GM12878 (cell line): ENCODE measurements around the gene LAMB4.
"Not testable (repeated sequence)": the region's sequence is repeated elsewhere in the genome, so short reads cannot be mapped to it uniquely, and the experiment has no call there.

Experiments
- EZH2 ChIP-seq: IDR thresholded peaks from 2 replicates; pipeline ENCODE4 v1.6.1; 2012; ENCODE audit warnings: low read depth, mild to moderate bottlenecking, control low read depth, inconsistent platforms, low read length, borderline replicate concordance; ENCODE audit not compliant: control insufficient read depth
- JUND ChIP-seq: IDR thresholded peaks from 2 replicates; pipeline ENCODE4 v1.6.1; 2012; ENCODE audit warnings: low read depth, mild to moderate bottlenecking, low read length, improper control_type of control experiment, moderate library complexity
- POLR2AphosphoS5 ChIP-seq: IDR thresholded peaks from 2 replicates; pipeline ENCODE4 v1.6.1; 2011; ENCODE audit warnings: mild to moderate bottlenecking, low read length, inconsistent platforms
- RAD21 ChIP-seq: IDR thresholded peaks from 2 replicates; pipeline ENCODE4 v1.6.1; 2011; ENCODE audit warnings: mild to moderate bottlenecking, low read depth, low read length, moderate library complexity; ENCODE audit not compliant: insufficient read depth
- RCOR1 ChIP-seq: conservative IDR thresholded peaks from 2 replicates; pipeline ENCODE4 v1.6.1; 2012; ENCODE audit warnings: low read depth, low read length, improper control_type of control experiment
- RFX5 ChIP-seq: IDR thresholded peaks from 2 replicates; pipeline ENCODE4 v1.6.1; 2011; ENCODE audit warnings: low read depth, low read length, improper control_type of control experiment
- ZBTB4 ChIP-seq: fragments of 450-650 bp; formaldehyde crosslinking; IDR thresholded peaks from 2 replicates; pipeline ENCODE4 v1.4.0; 2022; ENCODE audit warnings: mild to moderate bottlenecking, moderate library complexity
- TF ChIP-seq, protein P1 (sequence below): IDR thresholded peaks from 2 replicates; pipeline ENCODE4 v1.6.1; 2012; ENCODE audit warnings: low read depth, low read length, improper control_type of control experiment
- TF ChIP-seq, protein P2 (sequence below), 3 experiments: IDR thresholded peaks in 2 of 3; conservative IDR thresholded peaks in 1 of 3; 2 replicates each; pipeline ENCODE4 v1.5.1; 2011; ENCODE audit warnings: low read depth in 3 of 3, low read length in 3 of 3, mild to moderate bottlenecking in 3 of 3, control low read depth in 2 of 3, moderate library complexity in 2 of 3, inconsistent platforms in 1 of 3, mixed read lengths in 1 of 3; ENCODE audit not compliant: control insufficient read depth in 2 of 3, insufficient read depth in 1 of 3; ENCODE audit errors: extremely low read depth in 1 of 3
- TF ChIP-seq, protein P3 (sequence below): fragments of 450-650 bp; IDR thresholded peaks from 2 replicates; pipeline ENCODE4 v1.6.1; 2017; ENCODE audit warnings: mild to moderate bottlenecking, low read depth, inconsistent platforms; ENCODE audit not compliant: poor library complexity, severe bottlenecking
- TF ChIP-seq, protein P4 (sequence below): fragments of 450-650 bp; IDR thresholded peaks from 2 replicates; pipeline ENCODE4 v1.6.1; 2017; ENCODE audit warnings: mild to moderate bottlenecking, moderate library complexity

DNA sequence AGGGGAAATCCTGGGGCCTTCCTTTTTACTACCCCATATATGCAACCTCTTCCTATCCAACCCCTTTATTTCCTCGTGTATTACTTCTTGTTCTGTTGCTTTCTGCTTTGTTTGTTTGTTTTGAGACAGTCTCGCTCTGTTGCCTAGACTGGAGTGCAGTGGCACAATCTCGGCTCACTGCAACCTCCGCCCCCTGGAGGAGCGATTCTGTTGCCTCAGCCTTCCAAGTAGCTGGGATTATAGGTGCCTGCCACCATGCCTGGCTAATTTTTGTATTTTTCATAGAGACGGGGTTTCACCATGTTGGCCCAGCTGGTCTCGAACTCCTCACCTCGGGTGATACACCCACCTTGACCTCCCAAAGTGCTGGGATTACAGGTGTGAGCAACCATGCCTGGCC lies 96.9 kb downstream of the LAMB4 start:
- TF ChIP-seq RCOR1; EZH2; JUND; POLR2AphosphoS5; RAD21; RFX5; ZBTB4 (CRISPR knock-in tag): not testable (repeated sequence)
- TF ChIP-seq, protein P1, sequence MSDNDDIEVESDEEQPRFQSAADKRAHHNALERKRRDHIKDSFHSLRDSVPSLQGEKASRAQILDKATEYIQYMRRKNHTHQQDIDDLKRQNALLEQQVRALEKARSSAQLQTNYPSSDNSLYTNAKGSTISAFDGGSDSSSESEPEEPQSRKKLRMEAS = not testable (repeated sequence)
- TF ChIP-seq, protein P2, sequence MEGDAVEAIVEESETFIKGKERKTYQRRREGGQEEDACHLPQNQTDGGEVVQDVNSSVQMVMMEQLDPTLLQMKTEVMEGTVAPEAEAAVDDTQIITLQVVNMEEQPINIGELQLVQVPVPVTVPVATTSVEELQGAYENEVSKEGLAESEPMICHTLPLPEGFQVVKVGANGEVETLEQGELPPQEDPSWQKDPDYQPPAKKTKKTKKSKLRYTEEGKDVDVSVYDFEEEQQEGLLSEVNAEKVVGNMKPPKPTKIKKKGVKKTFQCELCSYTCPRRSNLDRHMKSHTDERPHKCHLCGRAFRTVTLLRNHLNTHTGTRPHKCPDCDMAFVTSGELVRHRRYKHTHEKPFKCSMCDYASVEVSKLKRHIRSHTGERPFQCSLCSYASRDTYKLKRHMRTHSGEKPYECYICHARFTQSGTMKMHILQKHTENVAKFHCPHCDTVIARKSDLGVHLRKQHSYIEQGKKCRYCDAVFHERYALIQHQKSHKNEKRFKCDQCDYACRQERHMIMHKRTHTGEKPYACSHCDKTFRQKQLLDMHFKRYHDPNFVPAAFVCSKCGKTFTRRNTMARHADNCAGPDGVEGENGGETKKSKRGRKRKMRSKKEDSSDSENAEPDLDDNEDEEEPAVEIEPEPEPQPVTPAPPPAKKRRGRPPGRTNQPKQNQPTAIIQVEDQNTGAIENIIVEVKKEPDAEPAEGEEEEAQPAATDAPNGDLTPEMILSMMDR (IDR thresholded peaks at IDR 0.05 in 2 of 3, conservative IDR thresholded peaks at IDR 0.05 in 1 of 3; ENCODE audit: control insufficient read depth in 2 of 3, extremely low read depth in 1 of 3, insufficient read depth in 1 of 3, low read depth in 3 of 3, low read length in 3 of 3) = not testable (repeated sequence)
- TF ChIP-seq, protein P3, sequence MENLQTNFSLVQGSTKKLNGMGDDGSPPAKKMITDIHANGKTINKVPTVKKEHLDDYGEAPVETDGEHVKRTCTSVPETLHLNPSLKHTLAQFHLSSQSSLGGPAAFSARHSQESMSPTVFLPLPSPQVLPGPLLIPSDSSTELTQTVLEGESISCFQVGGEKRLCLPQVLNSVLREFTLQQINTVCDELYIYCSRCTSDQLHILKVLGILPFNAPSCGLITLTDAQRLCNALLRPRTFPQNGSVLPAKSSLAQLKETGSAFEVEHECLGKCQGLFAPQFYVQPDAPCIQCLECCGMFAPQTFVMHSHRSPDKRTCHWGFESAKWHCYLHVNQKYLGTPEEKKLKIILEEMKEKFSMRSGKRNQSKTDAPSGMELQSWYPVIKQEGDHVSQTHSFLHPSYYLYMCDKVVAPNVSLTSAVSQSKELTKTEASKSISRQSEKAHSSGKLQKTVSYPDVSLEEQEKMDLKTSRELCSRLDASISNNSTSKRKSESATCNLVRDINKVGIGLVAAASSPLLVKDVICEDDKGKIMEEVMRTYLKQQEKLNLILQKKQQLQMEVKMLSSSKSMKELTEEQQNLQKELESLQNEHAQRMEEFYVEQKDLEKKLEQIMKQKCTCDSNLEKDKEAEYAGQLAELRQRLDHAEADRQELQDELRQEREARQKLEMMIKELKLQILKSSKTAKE = not testable (repeated sequence)
- TF ChIP-seq, protein P4, sequence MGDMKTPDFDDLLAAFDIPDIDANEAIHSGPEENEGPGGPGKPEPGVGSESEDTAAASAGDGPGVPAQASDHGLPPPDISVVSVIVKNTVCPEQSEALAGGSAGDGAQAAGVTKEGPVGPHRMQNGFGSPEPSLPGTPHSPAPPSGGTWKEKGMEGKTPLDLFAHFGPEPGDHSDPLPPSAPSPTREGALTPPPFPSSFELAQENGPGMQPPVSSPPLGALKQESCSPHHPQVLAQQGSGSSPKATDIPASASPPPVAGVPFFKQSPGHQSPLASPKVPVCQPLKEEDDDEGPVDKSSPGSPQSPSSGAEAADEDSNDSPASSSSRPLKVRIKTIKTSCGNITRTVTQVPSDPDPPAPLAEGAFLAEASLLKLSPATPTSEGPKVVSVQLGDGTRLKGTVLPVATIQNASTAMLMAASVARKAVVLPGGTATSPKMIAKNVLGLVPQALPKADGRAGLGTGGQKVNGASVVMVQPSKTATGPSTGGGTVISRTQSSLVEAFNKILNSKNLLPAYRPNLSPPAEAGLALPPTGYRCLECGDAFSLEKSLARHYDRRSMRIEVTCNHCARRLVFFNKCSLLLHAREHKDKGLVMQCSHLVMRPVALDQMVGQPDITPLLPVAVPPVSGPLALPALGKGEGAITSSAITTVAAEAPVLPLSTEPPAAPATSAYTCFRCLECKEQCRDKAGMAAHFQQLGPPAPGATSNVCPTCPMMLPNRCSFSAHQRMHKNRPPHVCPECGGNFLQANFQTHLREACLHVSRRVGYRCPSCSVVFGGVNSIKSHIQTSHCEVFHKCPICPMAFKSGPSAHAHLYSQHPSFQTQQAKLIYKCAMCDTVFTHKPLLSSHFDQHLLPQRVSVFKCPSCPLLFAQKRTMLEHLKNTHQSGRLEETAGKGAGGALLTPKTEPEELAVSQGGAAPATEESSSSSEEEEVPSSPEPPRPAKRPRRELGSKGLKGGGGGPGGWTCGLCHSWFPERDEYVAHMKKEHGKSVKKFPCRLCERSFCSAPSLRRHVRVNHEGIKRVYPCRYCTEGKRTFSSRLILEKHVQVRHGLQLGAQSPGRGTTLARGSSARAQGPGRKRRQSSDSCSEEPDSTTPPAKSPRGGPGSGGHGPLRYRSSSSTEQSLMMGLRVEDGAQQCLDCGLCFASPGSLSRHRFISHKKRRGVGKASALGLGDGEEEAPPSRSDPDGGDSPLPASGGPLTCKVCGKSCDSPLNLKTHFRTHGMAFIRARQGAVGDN = not testable (repeated sequence)
